Measurements from ENCODE around the gene ARL5B.

Gene ARL5B

DNA sequence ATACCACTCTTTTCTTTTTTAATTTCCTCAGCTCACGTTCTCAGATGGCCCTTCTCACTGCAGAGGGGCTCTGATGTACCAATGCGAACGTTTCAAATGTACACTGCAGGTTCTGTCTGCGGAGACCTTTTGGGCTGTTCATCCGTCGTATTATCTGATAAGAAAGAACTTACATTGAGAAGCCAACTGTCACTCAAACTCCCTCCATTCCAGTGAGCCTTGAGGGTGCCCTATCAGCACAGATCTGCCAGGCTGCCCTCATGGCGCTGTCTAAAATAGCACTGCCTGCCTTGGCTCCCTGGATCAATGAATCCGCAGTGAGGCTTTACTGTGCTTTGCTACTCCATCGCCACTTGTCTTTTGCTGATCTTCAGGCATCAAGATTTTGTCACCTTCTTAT lies 61.8 kb downstream of the ARL5B start:
- TF ChIP-seq, protein P1, sequence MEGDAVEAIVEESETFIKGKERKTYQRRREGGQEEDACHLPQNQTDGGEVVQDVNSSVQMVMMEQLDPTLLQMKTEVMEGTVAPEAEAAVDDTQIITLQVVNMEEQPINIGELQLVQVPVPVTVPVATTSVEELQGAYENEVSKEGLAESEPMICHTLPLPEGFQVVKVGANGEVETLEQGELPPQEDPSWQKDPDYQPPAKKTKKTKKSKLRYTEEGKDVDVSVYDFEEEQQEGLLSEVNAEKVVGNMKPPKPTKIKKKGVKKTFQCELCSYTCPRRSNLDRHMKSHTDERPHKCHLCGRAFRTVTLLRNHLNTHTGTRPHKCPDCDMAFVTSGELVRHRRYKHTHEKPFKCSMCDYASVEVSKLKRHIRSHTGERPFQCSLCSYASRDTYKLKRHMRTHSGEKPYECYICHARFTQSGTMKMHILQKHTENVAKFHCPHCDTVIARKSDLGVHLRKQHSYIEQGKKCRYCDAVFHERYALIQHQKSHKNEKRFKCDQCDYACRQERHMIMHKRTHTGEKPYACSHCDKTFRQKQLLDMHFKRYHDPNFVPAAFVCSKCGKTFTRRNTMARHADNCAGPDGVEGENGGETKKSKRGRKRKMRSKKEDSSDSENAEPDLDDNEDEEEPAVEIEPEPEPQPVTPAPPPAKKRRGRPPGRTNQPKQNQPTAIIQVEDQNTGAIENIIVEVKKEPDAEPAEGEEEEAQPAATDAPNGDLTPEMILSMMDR (IDR thresholded peaks at IDR 0.05; ENCODE audit: control insufficient read depth, insufficient read depth, low read depth, low read length, missing control alignments) = no peak
- no peak overlapping the region for H3K4me3 ChIP-seq (ENCODE audit: control insufficient read depth, low read depth, low read length)
- no peak for DNase-seq (ENCODE audit: low read depth)

DNA sequence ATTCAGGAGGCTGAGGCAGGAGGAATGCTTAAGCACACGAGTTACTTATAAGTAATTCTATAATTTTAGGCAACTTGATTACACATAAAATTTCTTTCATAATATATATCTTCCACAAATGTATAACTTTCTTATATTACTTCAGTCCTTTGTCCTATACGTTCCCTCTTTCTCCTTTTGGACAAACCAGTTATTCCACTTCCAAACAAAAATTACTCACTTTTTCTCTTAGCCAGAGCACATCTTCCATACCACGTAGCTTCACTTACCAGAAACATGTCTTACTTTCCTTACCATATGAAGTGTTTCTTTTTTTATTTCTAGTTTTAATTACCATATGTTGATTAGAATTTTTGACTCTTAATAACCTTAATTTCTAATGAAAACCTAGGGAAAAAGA lies 64.6 kb downstream of the ARL5B start:
- no peak for DNase-seq (ENCODE audit: low read depth)
- TF ChIP-seq, protein P1 (IDR thresholded peaks at IDR 0.05; ENCODE audit: control insufficient read depth, insufficient read depth, low read depth, low read length, missing control alignments) = no peak

More for the DNA sequence above, 64.6 kb downstream of the ARL5B start:
- H3K4me3 ChIP-seq (ENCODE audit: control insufficient read depth, low read depth, low read length) = no peak overlapping the region
